Measurements from ENCODE around the gene PLA2G4E.

Gene PLA2G4E

DNA sequence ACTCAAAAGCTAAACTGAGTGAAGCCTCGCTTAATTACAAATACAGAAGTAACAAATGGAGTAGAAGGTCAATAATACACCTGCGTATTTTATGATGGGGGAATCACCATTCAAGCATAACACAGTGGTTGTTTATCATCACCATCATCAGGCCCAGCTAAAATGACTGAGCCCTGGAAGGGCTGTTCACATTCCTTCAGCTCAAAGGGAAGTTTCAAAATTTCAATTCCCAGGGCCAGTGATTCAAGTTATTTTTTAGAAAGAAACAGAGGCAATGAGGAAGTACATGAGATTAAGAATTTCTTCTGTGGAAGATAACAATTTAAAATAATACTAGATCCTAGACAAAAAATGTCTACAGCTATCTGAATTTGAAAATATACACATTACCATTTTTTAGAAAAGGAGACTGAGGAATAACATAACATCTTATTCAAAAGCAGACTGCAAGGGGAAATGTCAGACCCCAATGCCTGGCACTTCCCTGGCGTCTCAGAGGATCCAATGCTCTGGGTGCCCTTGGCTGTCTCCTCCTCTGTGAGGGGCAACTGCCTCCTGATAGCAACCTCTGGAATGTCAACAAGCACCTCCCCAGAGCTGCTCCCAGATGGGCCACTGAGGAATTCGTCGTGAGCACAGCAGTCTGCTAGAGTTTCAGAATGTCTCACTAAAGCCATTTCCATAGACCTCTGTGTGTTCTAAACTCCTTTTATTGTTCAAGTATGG lies 71.3 kb downstream of the PLA2G4E start:
- Histone ChIP-seq H3K14ac (ENCODE audit: low read length in 2 of 2) (no peak overlapping the region), H3K4me2 (ENCODE audit: low read length, poor library complexity, severe bottlenecking) (peak overlapping the region; percentile 38), H3K36me3 (ENCODE audit: control insufficient read depth in 1 of 2, insufficient read depth in 2 of 2, low read depth in 1 of 2, low read length in 2 of 2) (peaks cover 20 to 36% of the 10 kb centered on the region in 2 experiments), H3K27me3 (ENCODE audit: control insufficient read depth in 1 of 2, insufficient read depth in 1 of 2, low read length in 2 of 2) (no peaks in the 10 kb centered on the region), H2BK120ac (ENCODE audit: low read depth, low read length) (no peak overlapping the region), H2AFZ (ENCODE audit: low read depth, low read length) (no peak overlapping the region), H3K4me1 (ENCODE audit: control insufficient read depth, insufficient read depth, low read depth, low read length) (peaks cover 39% of the 10 kb centered on the region), H4K8ac (ENCODE audit: low read length) (peak overlapping the region; percentile 51), H4K91ac (ENCODE audit: low read length) (no peak overlapping the region), H3K23ac (ENCODE audit: low read length in 2 of 2) (no peak overlapping the region), H3K9me3 (ENCODE audit: control insufficient read depth, low read length) (no peaks in the 10 kb centered on the region), H2BK15ac (ENCODE audit: low read depth, poor library complexity, severe bottlenecking) (no peak overlapping the region), H2BK12ac (ENCODE audit: low read length in 2 of 2) (no peak overlapping the region), H3K9ac (ENCODE audit: low read length) (peak overlapping the region; percentile 52), H2AK5ac (ENCODE audit: low read length, severe bottlenecking) (peak overlapping the region; percentile 91), H3K18ac (ENCODE audit: low read depth in 1 of 2, low read length in 2 of 2) (no peak overlapping the region), H3K4me3 (ENCODE audit: insufficient read depth in 1 of 2, low read depth in 1 of 2, low read length in 2 of 2) (peak overlapping the region in 1 of 2 experiments; percentile 9), H3K79me1 (replicated peaks; ENCODE audit: low read length, poor library complexity, severe bottlenecking) (peaks cover 14% of the 10 kb centered on the region), H3K27ac (ENCODE audit: low read length, poor library complexity, severe bottlenecking) (peak overlapping the region; percentile 81), H3K4ac (ENCODE audit: low read depth in 1 of 2, low read length in 2 of 2) (no peak overlapping the region), H2BK5ac (ENCODE audit: low read depth, low read length, poor library complexity, severe bottlenecking) (no peak overlapping the region)
- WGBS: 82% methylated on average over 3 of the region's 5 CpGs
- DNase-seq: no peak

DNA sequence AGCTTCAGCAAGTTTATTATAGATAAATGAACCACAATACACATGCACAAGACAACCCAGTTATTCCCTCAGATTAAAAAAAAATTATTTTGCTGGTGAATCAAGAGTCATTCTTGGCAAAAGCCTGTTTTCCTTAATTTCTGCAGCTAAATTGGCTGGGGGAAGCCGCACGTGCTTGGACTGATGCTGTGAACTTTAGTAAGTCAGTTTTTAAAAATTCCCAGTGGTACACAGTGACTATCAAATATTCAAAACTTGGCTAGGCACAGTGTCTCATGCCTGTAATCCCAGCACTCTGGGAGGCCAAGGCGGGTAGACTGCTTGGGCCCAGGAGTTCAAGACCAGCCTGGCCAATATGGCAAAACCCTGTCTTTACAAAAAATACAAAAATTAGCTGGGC lies 72.4 kb downstream of the PLA2G4E start:
- no peak for DNase-seq
- peak overlapping the region; percentile 79 for H2AK5ac ChIP-seq (ENCODE audit: low read length, severe bottlenecking)
- no peak overlapping the region for H3K18ac ChIP-seq (ENCODE audit: low read depth in 1 of 2, low read length in 2 of 2)
- H2BK15ac ChIP-seq (ENCODE audit: low read depth, poor library complexity, severe bottlenecking): no peak overlapping the region
- no peak overlapping the region for H3K23ac ChIP-seq (ENCODE audit: low read length in 2 of 2)
- H4K91ac ChIP-seq (ENCODE audit: low read length): no peak overlapping the region
- peaks cover 16 to 33% of the 10 kb centered on the region in 2 experiments for H3K36me3 ChIP-seq (ENCODE audit: control insufficient read depth in 1 of 2, insufficient read depth in 2 of 2, low read depth in 1 of 2, low read length in 2 of 2)
- H3K79me1 ChIP-seq (replicated peaks; ENCODE audit: low read length, poor library complexity, severe bottlenecking): peaks cover 13% of the 10 kb centered on the region
- H3K4me3 ChIP-seq (ENCODE audit: insufficient read depth in 1 of 2, low read depth in 1 of 2, low read length in 2 of 2): no peak overlapping the region
- no peak overlapping the region for H3K14ac ChIP-seq (ENCODE audit: low read length in 2 of 2)
- no peak overlapping the region for H2AFZ ChIP-seq (ENCODE audit: low read depth, low read length)
- 96% methylated on average over 3 of the region's 3 CpGs for WGBS
- H3K4me1 ChIP-seq (ENCODE audit: control insufficient read depth, insufficient read depth, low read depth, low read length): peaks cover 43% of the 10 kb centered on the region
- H3K4ac ChIP-seq (ENCODE audit: low read depth in 1 of 2, low read length in 2 of 2): no peak overlapping the region
- no peaks in the 10 kb centered on the region for H3K9me3 ChIP-seq (ENCODE audit: control insufficient read depth, low read length)
- no peak overlapping the region for H2BK5ac ChIP-seq (ENCODE audit: low read depth, low read length, poor library complexity, severe bottlenecking)
- H3K27me3 ChIP-seq (ENCODE audit: control insufficient read depth in 1 of 2, insufficient read depth in 1 of 2, low read length in 2 of 2): no peaks in the 10 kb centered on the region
- H3K4me2 ChIP-seq (ENCODE audit: low read length, poor library complexity, severe bottlenecking): no peak overlapping the region
- H3K9ac ChIP-seq (ENCODE audit: low read length): no peak overlapping the region
- H3K27ac ChIP-seq (ENCODE audit: low read length, poor library complexity, severe bottlenecking): peak overlapping the region; percentile 22
- no peak overlapping the region for H2BK12ac ChIP-seq (ENCODE audit: low read length in 2 of 2)
- H2BK120ac ChIP-seq (ENCODE audit: low read depth, low read length): no peak overlapping the region
- H4K8ac ChIP-seq (ENCODE audit: low read length): no peak overlapping the region

- Histone ChIP-seq H3K23ac (ENCODE audit: low read length in 2 of 2) (no peak overlapping the region), H4K8ac (ENCODE audit: low read length) (no peak overlapping the region), H2BK15ac (ENCODE audit: low read depth, poor library complexity, severe bottlenecking) (no peak overlapping the region), H3K36me3 (ENCODE audit: control insufficient read depth in 1 of 2, insufficient read depth in 2 of 2, low read depth in 1 of 2, low read length in 2 of 2) (peaks cover 5 to 30% of the 10 kb centered on the region in 2 experiments), H3K9me3 (ENCODE audit: control insufficient read depth, low read length) (no peaks in the 10 kb centered on the region), H2BK120ac (ENCODE audit: low read depth, low read length) (no peak overlapping the region), H2BK12ac (ENCODE audit: low read length in 2 of 2) (peak overlapping the region; percentile 1 to 27), H2BK5ac (ENCODE audit: low read depth, low read length, poor library complexity, severe bottlenecking) (no peak overlapping the region), H2AK5ac (ENCODE audit: low read length, severe bottlenecking) (peak overlapping the region; percentile 93), H3K9ac (ENCODE audit: low read length) (no peak overlapping the region), H3K27ac (ENCODE audit: low read length, poor library complexity, severe bottlenecking) (peak overlapping the region; percentile 40), H2AFZ (ENCODE audit: low read depth, low read length) (no peak overlapping the region), H3K18ac (ENCODE audit: low read depth in 1 of 2, low read length in 2 of 2) (peak overlapping the region in 1 of 2 experiments; percentile 3), H3K4me2 (ENCODE audit: low read length, poor library complexity, severe bottlenecking) (no peak overlapping the region), H3K4me3 (ENCODE audit: insufficient read depth in 1 of 2, low read depth in 1 of 2, low read length in 2 of 2) (no peak overlapping the region), H3K4ac (ENCODE audit: low read depth in 1 of 2, low read length in 2 of 2) (peak overlapping the region in 1 of 2 experiments; percentile 5), H3K27me3 (ENCODE audit: control insufficient read depth in 1 of 2, insufficient read depth in 1 of 2, low read length in 2 of 2) (no peaks in the 10 kb centered on the region), H4K91ac (ENCODE audit: low read length) (peak overlapping the region; percentile 30), H3K4me1 (ENCODE audit: control insufficient read depth, insufficient read depth, low read depth, low read length) (peaks cover 56% of the 10 kb centered on the region), H3K79me1 (replicated peaks; ENCODE audit: low read length, poor library complexity, severe bottlenecking) (peaks cover 5% of the 10 kb centered on the region), H3K14ac (ENCODE audit: low read length in 2 of 2) (peak overlapping the region in 1 of 2 experiments; percentile 35)
- no peak for DNase-seq
- 83% methylated on average over 2 of the region's 2 CpGs for WGBS
Measured at GRCh38 chr15:41946970-41947369, 73.9 kb downstream of the PLA2G4E start.

GRCh38 chr15:41945731-41946130 lies 75.1 kb downstream of the PLA2G4E start:
- H4K91ac ChIP-seq (ENCODE audit: low read length): peak overlapping the region; percentile 73
- H2BK120ac ChIP-seq (ENCODE audit: low read depth, low read length): no peak overlapping the region
- peak overlapping the region in 1 of 2 experiments; percentile 53 for H3K4ac ChIP-seq (ENCODE audit: low read depth in 1 of 2, low read length in 2 of 2)
- H2AK5ac ChIP-seq (ENCODE audit: low read length, severe bottlenecking): peak overlapping the region; percentile 10
- H3K4me1 ChIP-seq (ENCODE audit: control insufficient read depth, insufficient read depth, low read depth, low read length): peaks cover 56% of the 10 kb centered on the region
- no peaks in the 10 kb centered on the region for H3K79me1 ChIP-seq (replicated peaks; ENCODE audit: low read length, poor library complexity, severe bottlenecking)
- H2BK15ac ChIP-seq (ENCODE audit: low read depth, poor library complexity, severe bottlenecking): no peak overlapping the region
- peak overlapping the region; percentile 35 to 67 for H3K18ac ChIP-seq (ENCODE audit: low read depth in 1 of 2, low read length in 2 of 2)
- peak overlapping the region; percentile 7 for H4K8ac ChIP-seq (ENCODE audit: low read length)
- H3K27ac ChIP-seq (ENCODE audit: low read length, poor library complexity, severe bottlenecking): peak overlapping the region; percentile 99
- H3K27me3 ChIP-seq (ENCODE audit: control insufficient read depth in 1 of 2, insufficient read depth in 1 of 2, low read length in 2 of 2): no peaks in the 10 kb centered on the region
- H3K36me3 ChIP-seq (ENCODE audit: control insufficient read depth in 1 of 2, insufficient read depth in 2 of 2, low read depth in 1 of 2, low read length in 2 of 2): peaks cover 5 to 31% of the 10 kb centered on the region in 2 experiments
- no peak overlapping the region for H3K4me3 ChIP-seq (ENCODE audit: insufficient read depth in 1 of 2, low read depth in 1 of 2, low read length in 2 of 2)
- no peak overlapping the region for H2AFZ ChIP-seq (ENCODE audit: low read depth, low read length)
- WGBS: 87% methylated on average over 11 of the region's 11 CpGs
- H3K9me3 ChIP-seq (ENCODE audit: control insufficient read depth, low read length): no peaks in the 10 kb centered on the region
- no peak overlapping the region for H3K14ac ChIP-seq (ENCODE audit: low read length in 2 of 2)
- peak overlapping the region; percentile 33 for H2BK5ac ChIP-seq (ENCODE audit: low read depth, low read length, poor library complexity, severe bottlenecking)
- H3K4me2 ChIP-seq (ENCODE audit: low read length, poor library complexity, severe bottlenecking): no peak overlapping the region
- H2BK12ac ChIP-seq (ENCODE audit: low read length in 2 of 2): peak overlapping the region in 1 of 2 experiments; percentile 22
- H3K23ac ChIP-seq (ENCODE audit: low read length in 2 of 2): no peak overlapping the region
- H3K9ac ChIP-seq (ENCODE audit: low read length): no peak overlapping the region
- no peak for DNase-seq

All from mesenchymal stem cell (in vitro differentiated cells and primary cell).